ENCODE data around the gene LRP1B. TPM values are rescaled to one million over a fixed set of nuclear protein-coding genes. Genes with fewer than 3 reads are reported as not detected.

The LRP1B gene
- total RNA-seq, 4 donors from 2014 or later: 1.2 to 3.3 (median 2.6) TPM

DNA sequence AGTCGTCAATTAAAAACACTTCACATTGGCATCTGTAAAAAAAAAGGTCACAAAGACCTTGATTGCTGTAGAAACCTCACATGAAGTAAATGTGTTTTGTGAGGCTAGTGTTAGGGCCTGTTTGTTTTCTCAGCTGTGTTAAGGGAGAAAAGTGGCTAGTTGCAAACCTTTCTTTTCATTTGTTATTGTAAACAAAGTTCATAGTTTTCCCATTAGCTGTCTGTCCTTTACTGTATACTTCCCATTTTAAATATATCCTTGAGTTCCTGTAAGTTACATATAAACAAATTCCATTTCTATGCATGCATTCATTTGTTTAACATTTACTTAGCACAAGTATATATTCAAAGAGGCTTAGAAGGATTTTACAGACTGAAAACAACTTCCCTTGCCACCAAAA lies 1250.2 kb downstream of the LRP1B start:
- no peak for TF ChIP-seq POLR2A (IDR thresholded peaks at IDR 0.05)
- TF ChIP-seq, protein P1, sequence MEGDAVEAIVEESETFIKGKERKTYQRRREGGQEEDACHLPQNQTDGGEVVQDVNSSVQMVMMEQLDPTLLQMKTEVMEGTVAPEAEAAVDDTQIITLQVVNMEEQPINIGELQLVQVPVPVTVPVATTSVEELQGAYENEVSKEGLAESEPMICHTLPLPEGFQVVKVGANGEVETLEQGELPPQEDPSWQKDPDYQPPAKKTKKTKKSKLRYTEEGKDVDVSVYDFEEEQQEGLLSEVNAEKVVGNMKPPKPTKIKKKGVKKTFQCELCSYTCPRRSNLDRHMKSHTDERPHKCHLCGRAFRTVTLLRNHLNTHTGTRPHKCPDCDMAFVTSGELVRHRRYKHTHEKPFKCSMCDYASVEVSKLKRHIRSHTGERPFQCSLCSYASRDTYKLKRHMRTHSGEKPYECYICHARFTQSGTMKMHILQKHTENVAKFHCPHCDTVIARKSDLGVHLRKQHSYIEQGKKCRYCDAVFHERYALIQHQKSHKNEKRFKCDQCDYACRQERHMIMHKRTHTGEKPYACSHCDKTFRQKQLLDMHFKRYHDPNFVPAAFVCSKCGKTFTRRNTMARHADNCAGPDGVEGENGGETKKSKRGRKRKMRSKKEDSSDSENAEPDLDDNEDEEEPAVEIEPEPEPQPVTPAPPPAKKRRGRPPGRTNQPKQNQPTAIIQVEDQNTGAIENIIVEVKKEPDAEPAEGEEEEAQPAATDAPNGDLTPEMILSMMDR (IDR thresholded peaks at IDR 0.05): no peak
- TF ChIP-seq EP300 (IDR thresholded peaks at IDR 0.05): no peak
- H3K27ac ChIP-seq: no peak overlapping the region
- no peaks in the 10 kb centered on the region for H3K4me1 ChIP-seq
- DNase-seq (ENCODE audit: low spot score in 2 of 2): no peak
- no peak overlapping the region for H3K4me3 ChIP-seq
- H3K9me3 ChIP-seq: peaks cover 0 to 4% (median 0%) of the 10 kb centered on the region in 4 donors
- WGBS, 2 donors: 40 to 55% methylated on average over 1 of the region's 1 CpG
- H3K36me3 ChIP-seq: no peaks in the 10 kb centered on the region
- no peaks in the 10 kb centered on the region for H3K27me3 ChIP-seq

DNA sequence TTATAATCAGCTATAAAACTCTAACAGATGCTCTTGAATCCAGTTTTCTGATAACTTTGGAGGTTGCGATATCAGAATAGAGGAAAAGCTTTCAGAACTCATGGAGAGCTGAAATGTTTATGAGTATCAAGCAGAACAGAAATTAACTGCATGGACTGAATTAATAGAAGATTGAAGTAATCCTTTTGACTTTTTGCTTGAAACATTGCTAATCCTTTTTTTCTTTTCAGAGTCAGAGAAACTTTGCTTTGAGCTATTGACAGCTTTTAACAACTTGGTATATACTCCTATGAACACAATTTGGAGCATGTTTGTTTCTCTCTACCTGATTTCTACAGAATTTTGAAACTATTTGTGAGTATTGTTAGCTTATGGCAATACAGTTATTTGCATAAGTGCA lies 1254.8 kb downstream of the LRP1B start:
- TF ChIP-seq EP300 (IDR thresholded peaks at IDR 0.05) (no peak), POLR2A (IDR thresholded peaks at IDR 0.05) (no peak)
- Histone ChIP-seq H3K4me1 (no peaks in the 10 kb centered on the region), H3K27me3 (no peaks in the 10 kb centered on the region), H3K4me3 (no peak overlapping the region), H3K9me3 (peaks cover 0 to 4% (median 0%) of the 10 kb centered on the region in 4 donors), H3K27ac (no peak overlapping the region), H3K36me3 (no peaks in the 10 kb centered on the region)
- DNase-seq (ENCODE audit: low spot score in 2 of 2): no peak
- 98% methylated on average over 1 of the region's 1 CpG for WGBS, 2 donors

DNA sequence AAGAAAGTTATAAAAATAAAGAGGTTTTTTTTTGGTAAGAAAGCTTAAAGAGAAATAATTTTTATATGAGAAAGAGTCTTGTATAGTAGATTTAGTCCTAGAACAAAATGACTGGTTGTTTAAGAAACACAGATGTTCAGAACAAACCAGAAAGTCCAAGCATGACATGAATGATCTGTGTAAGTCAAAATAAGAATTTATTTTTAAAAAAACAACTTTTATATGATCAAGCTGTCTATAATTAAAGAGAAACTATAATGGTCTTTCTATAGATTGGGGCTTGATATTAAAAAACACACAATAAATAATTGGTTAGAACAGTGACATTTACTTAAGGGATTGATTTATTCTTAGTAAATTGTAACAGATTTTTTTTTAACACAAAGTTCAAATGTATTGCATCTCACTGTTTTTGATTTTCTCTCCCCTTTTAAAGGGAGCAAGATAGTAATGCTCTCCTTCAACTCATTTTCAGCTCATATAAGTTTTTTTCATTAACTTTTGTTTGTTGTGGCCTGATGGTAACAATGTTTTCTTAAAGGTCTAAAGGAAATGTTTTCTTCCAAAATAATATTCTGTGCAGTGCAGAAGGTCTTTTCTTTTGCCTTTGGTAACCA lies 1256.8 kb downstream of the LRP1B start:
- Histone ChIP-seq H3K36me3 (no peaks in the 10 kb centered on the region), H3K9me3 (peaks cover 0 to 4% (median 0%) of the 10 kb centered on the region in 4 donors), H3K4me1 (no peaks in the 10 kb centered on the region), H3K27ac (no peak overlapping the region), H3K27me3 (no peaks in the 10 kb centered on the region), H3K4me3 (no peak overlapping the region)
- TF ChIP-seq EP300 (IDR thresholded peaks at IDR 0.05) (no peak), POLR2A (IDR thresholded peaks at IDR 0.05) (no peak)
- TF ChIP-seq, protein P1 (IDR thresholded peaks at IDR 0.05): no peak
- DNase-seq (ENCODE audit: low spot score in 2 of 2): no peak

DNA sequence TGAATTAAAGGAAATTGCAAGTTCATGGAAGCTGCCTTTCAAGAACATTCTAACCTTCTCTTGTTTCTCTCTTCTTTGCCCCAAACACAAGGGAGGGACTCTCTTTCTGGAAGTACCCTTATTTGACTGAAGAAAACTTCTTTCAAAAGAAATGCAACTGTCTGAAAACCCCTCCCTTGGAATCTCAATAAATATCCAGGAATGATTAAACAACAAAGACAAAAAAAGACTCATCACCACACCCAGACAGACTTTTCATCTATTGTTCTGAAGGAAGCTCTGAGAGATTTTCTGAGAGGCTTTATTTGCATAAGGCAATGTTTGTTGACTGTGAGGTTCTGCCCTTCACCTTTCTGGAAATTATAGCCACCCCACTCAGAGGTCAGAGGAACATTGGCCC lies 1260.9 kb downstream of the LRP1B start:
- TF ChIP-seq EP300 (IDR thresholded peaks at IDR 0.05) (no peak), POLR2A (IDR thresholded peaks at IDR 0.05) (no peak)
- TF ChIP-seq, protein P1 (IDR thresholded peaks at IDR 0.05): no peak

DNA sequence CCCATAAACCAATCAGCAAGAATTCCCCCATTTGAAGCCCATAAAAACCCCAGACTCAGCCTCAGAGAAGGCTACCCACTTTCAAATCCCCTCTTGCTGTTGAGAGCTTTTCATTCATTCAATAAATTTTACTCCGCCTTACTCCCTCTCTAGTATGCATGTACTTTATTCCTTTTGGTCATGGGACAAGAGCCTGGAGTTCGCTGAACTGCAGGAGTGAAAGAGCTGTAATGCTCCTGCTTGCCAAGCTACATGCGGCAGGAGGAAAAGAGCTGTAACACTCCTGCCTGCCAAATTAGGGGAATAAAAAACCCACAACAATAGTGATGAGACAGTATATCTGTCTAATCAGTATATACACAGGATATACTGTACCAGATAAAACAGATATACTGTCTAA lies 1261.7 kb downstream of the LRP1B start:
- TF ChIP-seq POLR2A (IDR thresholded peaks at IDR 0.05): no peak
- no peak for TF ChIP-seq EP300 (IDR thresholded peaks at IDR 0.05)
- WGBS, 2 donors: 91 to 95% methylated on average over 3 of the region's 3 CpGs
- no peak overlapping the region for H3K4me3 ChIP-seq
- no peak overlapping the region for H3K27ac ChIP-seq
- no peaks in the 10 kb centered on the region for H3K4me1 ChIP-seq
- H3K9me3 ChIP-seq: no peaks in the 10 kb centered on the region
- H3K36me3 ChIP-seq: no peaks in the 10 kb centered on the region
- H3K27me3 ChIP-seq: no peaks in the 10 kb centered on the region
- no peak for DNase-seq (ENCODE audit: low spot score in 2 of 2)

More for the DNA sequence above, 1260.9 kb downstream of the LRP1B start:
- no peaks in the 10 kb centered on the region for H3K36me3 ChIP-seq
- no peaks in the 10 kb centered on the region for H3K9me3 ChIP-seq
- H3K27ac ChIP-seq: no peak overlapping the region
- H3K4me1 ChIP-seq: no peaks in the 10 kb centered on the region
- DNase-seq (ENCODE audit: low spot score in 2 of 2): no peak
- no peak overlapping the region for H3K4me3 ChIP-seq
- H3K27me3 ChIP-seq: no peaks in the 10 kb centered on the region

DNA sequence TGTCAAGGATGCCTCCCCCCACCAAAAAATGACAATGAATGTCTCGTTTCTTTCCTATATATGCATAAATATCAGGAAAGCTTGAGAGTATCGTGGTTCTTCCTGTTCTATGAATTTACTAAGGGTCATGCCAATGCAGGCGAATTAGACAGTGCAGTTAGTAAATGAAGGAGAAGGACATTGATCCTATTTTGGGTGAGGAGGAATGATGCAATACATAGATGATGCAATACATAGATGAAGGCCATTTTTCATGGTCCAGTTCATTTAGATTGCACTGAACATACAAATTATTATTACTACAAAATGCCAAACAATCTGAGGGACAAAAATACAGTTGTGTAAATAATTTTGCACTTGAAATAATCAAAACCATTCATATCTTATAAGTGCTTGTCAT lies 1265.0 kb downstream of the LRP1B start:
- no peak overlapping the region for H3K27ac ChIP-seq
- H3K27me3 ChIP-seq: no peaks in the 10 kb centered on the region
- H3K9me3 ChIP-seq: no peaks in the 10 kb centered on the region
- no peaks in the 10 kb centered on the region for H3K4me1 ChIP-seq
- no peak for TF ChIP-seq POLR2A (IDR thresholded peaks at IDR 0.05)
- TF ChIP-seq, protein P1 (IDR thresholded peaks at IDR 0.05): no peak
- no peak for TF ChIP-seq EP300 (IDR thresholded peaks at IDR 0.05)
- DNase-seq (ENCODE audit: low spot score in 2 of 2): no peak
- H3K36me3 ChIP-seq: no peaks in the 10 kb centered on the region
- H3K4me3 ChIP-seq: no peak overlapping the region
- 80 to 84% methylated on average over 3 of the region's 3 CpGs for WGBS, 2 donors

Data from tibial nerve (tissue), 4 donors.